Body of pancreas (tissue), 4 donors: ENCODE data around the gene STRA6. TPM values are rescaled to one million over a fixed set of nuclear protein-coding genes. Genes with fewer than 3 reads are reported as not detected.

Experiments used
- ATAC-seq: fragments of 150-250 bp; one replicate; pipeline ENCODE4 v1.9.1; 2016
- DNase-seq, 4 donors: peaks; one replicate each; pipeline ENCODE4 v3.0.0-alpha.2; 2019
- H3K27ac ChIP-seq, 4 donors: fragments of 200-600 bp; sonication (generic); 1 replicate in 3 of 4; 2 replicates in 1 of 4; pipeline versions ENCODE4 v1.5.1 to v1.6.1; 2016 to 2019; ENCODE audit warnings: mild to moderate bottlenecking in 1 of 4, mixed read lengths in 1 of 4, moderate library complexity in 1 of 4
- H3K27me3 ChIP-seq, 2 donors: fragments of 200-600 bp; sonication (generic); one replicate each; pipeline ENCODE4 v1.6.0; 2016; ENCODE audit warnings: mild to moderate bottlenecking in 1 of 2
- H3K36me3 ChIP-seq, 2 donors: fragments of 200-600 bp; sonication (generic); replicated peaks in 1 of 2; 2 replicates each; pipeline ENCODE4 v1.5.1; 2016; ENCODE audit warnings: low read depth in 2 of 2; ENCODE audit not compliant: insufficient read depth in 1 of 2
- H3K4me1 ChIP-seq: fragments of 200-600 bp; sonication (generic); one replicate; pipeline ENCODE4 v1.6.0; 2016
- H3K4me3 ChIP-seq, 2 donors: fragments of 200-600 bp; sonication (generic); 1 replicate in 1 of 2; 2 replicates in 1 of 2; pipeline ENCODE4 v1.5.1; 2016 to 2019
- H3K9me3 ChIP-seq, 3 donors: fragments of 200-600 bp; sonication (generic); 1 replicate in 2 of 3; 2 replicates in 1 of 3; pipeline ENCODE4 v1.5.1; 2016
- CTCF ChIP-seq, 7 experiments: fragments of 450-650 bp in 4 of 7; fragments of 200-600 bp in 3 of 7; sonication (generic) in 3 of 7; IDR thresholded peaks; one replicate each; pipeline ENCODE4 v1.5.1; 2016 to 2019; ENCODE audit warnings: antibody characterized with exemption in 7 of 7
- POLR2A ChIP-seq, 3 donors: fragments of 450-650 bp; IDR thresholded peaks; one replicate each; pipeline ENCODE4 v1.6.1; 2016; ENCODE audit warnings: antibody characterized with exemption in 3 of 3, mild to moderate bottlenecking in 2 of 3
- WGBS, 2 donors: methylation state at CpG; one replicate each; pipeline ENCODE4 v1.1.5; 2017; 5-methylcytosine and 5-hydroxymethylcytosine counted together
- intact Hi-C: fragments of 100-400 bp; cut with DNase I; formaldehyde crosslinking; loops from one replicate; pipeline ENCODE4 v1.15.1; 2023
- total RNA-seq, 2 donors: library from RNA; depleted of rRNA; stranded (reverse); fragments of >200 nt; gene quantifications; one replicate each; pipeline ENCODE4 v1.1.0, GENCODE V29; 2016

Gene STRA6
- total RNA-seq, 2 donors from 2014 or later, result not detected

- no peaks in the 10 kb centered on the region for H3K27me3 ChIP-seq
- WGBS, 2 donors, result 52 to 61% methylated on average over 14 of the region's 14 CpGs
- no peak for TF ChIP-seq CTCF (IDR thresholded peaks at IDR 0.05)
- no peak for TF ChIP-seq POLR2A (IDR thresholded peaks at IDR 0.05)
- no peaks in the 10 kb centered on the region for H3K9me3 ChIP-seq
- intact Hi-C loops, result no loop called here
- DNase-seq, result no peak
- H3K4me3 ChIP-seq, result no peak overlapping the region
- ATAC-seq, result no peak
- no peaks in the 10 kb centered on the region for H3K36me3 ChIP-seq
- H3K4me1 ChIP-seq, result no peaks in the 10 kb centered on the region
- no peak overlapping the region for H3K27ac ChIP-seq
Observed at GRCh38 chr15:74155766-74156417, 46.7 kb downstream of the STRA6 start.

- H3K36me3 ChIP-seq, result no peaks in the 10 kb centered on the region
- no peaks in the 10 kb centered on the region for H3K4me1 ChIP-seq
- no peaks in the 10 kb centered on the region for H3K27me3 ChIP-seq
- ATAC-seq (no peak), DNase-seq (no peak)
- WGBS, 2 donors, result 33 to 34% methylated on average over 2 of the region's 2 CpGs
- no peak for TF ChIP-seq CTCF (IDR thresholded peaks at IDR 0.05)
- TF ChIP-seq POLR2A (IDR thresholded peaks at IDR 0.05), result no peak
- no peak overlapping the region for H3K27ac ChIP-seq
- H3K4me3 ChIP-seq, result no peak overlapping the region
- intact Hi-C loops, result no loop called here
- H3K9me3 ChIP-seq, result no peaks in the 10 kb centered on the region
Observed at GRCh38 chr15:74147051-74147450, 55.5 kb downstream of the STRA6 start.

- TF ChIP-seq POLR2A (IDR thresholded peaks at IDR 0.05) (no peak), CTCF (IDR thresholded peaks at IDR 0.05) (no peak)
- no peak overlapping the region for H3K27ac ChIP-seq
- no peaks in the 10 kb centered on the region for H3K36me3 ChIP-seq
- intact Hi-C loops, result no loop called here
- 81 to 100% methylated on average over 1 of the region's 1 CpG for WGBS, 2 donors
- no peak overlapping the region for H3K4me3 ChIP-seq
- ATAC-seq, result no peak
- H3K27me3 ChIP-seq, result no peaks in the 10 kb centered on the region
- H3K9me3 ChIP-seq, result no peaks in the 10 kb centered on the region
- no peaks in the 10 kb centered on the region for H3K4me1 ChIP-seq
- no peak for DNase-seq
Observed at GRCh38 chr15:74146277-74146800, 56.2 kb downstream of the STRA6 start.

GRCh38 chr15:74144153-74144775 lies 58.3 kb downstream of the STRA6 start:
- no peak for ATAC-seq
- WGBS, 2 donors, result 50 to 58% methylated on average over 6 of the region's 6 CpGs

More at GRCh38 chr15:74144153-74144775, 58.3 kb downstream of the STRA6 start:
- Histone ChIP-seq H3K27ac (no peak overlapping the region), H3K36me3 (no peaks in the 10 kb centered on the region), H3K4me1 (no peaks in the 10 kb centered on the region), H3K9me3 (no peaks in the 10 kb centered on the region), H3K27me3 (no peaks in the 10 kb centered on the region), H3K4me3 (no peak overlapping the region)
- TF ChIP-seq POLR2A (IDR thresholded peaks at IDR 0.05), result no peak
- TF ChIP-seq CTCF (IDR thresholded peaks at IDR 0.05), result no peak
- intact Hi-C loops, result no loop called here
- DNase-seq, result no peak
